Stimulated activated CD8-positive, alpha-beta memory T cell treated with anti-CD3 and anti-CD28 coated beads, Interleukin-2, amount 100 ng/mL, for 48 hours (primary cell): Measurements from ENCODE around the gene BHLHA15.
A peak's percentile ranks its signal among the peaks of the same experiment; 100 is the strongest.

Experiments used
- DNase-seq, 2 donors: peaks; one replicate each; pipeline ENCODE4 v3.0.0-alpha.2; 2020; ENCODE audit warnings: low read depth in 2 of 2

Gene BHLHA15

GRCh38 chr7:98244871-98245270 is 33.6 kb downstream of the BHLHA15 start:
- DNase-seq = no peak

GRCh38 chr7:98248156-98248555 is 36.9 kb downstream of the BHLHA15 start:
- no peak for DNase-seq

GRCh38 chr7:98249106-98249505 is 37.9 kb downstream of the BHLHA15 start:
- no peak for DNase-seq

- DNase-seq = peak; percentile 6 to 22
Observed at GRCh38 chr7:98250789-98251188, 39.5 kb downstream of the BHLHA15 start.

- no peak for DNase-seq
Observed at GRCh38 chr7:98251231-98251600, 40.0 kb downstream of the BHLHA15 start.

GRCh38 chr7:98251601-98252424 is 40.6 kb downstream of the BHLHA15 start, which contains the start of gene TECPR1:
Gene TECPR1, minus strand, starts transcription at chr7:98252232. Its CDS starts 6,086 bp downstream, at chr7:98246146.
- peak; percentile 85 to 87 for DNase-seq

GRCh38 chr7:98252425-98253054 is 41.3 kb downstream of the BHLHA15 start:
- DNase-seq = no peak

- DNase-seq = no peak
Observed at GRCh38 chr7:98254516-98254915, 43.3 kb downstream of the BHLHA15 start.

- no peak for DNase-seq
Observed at GRCh38 chr7:98254951-98255610, 43.8 kb downstream of the BHLHA15 start.

GRCh38 chr7:98256431-98256830 is 45.2 kb downstream of the BHLHA15 start:
- DNase-seq = no peak

GRCh38 chr7:98257701-98258100 is 46.5 kb downstream of the BHLHA15 start:
- no peak for DNase-seq
